Cardiac fibroblast (primary cell): ENCODE data around the gene STARD7.
A peak's percentile ranks its signal among the peaks of the same experiment; 100 is the strongest.

Source experiments
- DNase-seq, 2 donors: peaks; one replicate each; pipeline versions ENCODE4 v3.0.0 to v3.0.0-alpha.2; 2010; ENCODE audit warnings: low read depth in 2 of 2
- H3K4me3 ChIP-seq, 2 donors: replicated peaks in 1 of 2; 1 replicate in 1 of 2; 2 replicates in 1 of 2; pipeline ENCODE4 v1.5.1; 2011; ENCODE audit warnings: low read depth in 2 of 2, low read length in 2 of 2, mild to moderate bottlenecking in 2 of 2, moderate library complexity in 1 of 2
- CTCF ChIP-seq: IDR thresholded peaks from one replicate; pipeline ENCODE4 v1.5.1; 2011; ENCODE audit warnings: low read depth, mild to moderate bottlenecking, low read length, inconsistent platforms

STARD7 gene

DNA sequence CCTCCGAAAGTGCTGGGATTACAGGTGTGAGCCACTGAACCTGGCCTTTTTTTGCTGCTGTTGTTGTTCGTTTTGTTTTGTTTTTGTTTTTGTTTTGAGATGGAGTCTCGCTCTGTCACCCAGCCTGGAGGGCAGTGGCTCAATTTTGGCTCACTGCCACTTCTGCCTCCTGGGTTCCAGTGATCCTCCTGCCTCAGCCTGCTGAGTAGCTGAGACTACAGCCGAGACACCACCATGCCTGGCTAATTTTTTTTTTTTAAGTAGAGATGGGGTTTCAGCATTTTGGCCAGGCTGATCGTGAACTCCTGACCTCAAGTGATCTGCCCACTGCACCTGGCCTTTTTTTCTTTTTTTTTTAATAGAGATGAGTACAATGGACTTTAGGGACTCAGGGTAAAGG, 35.2 kb upstream of the STARD7 start:
- no peak for TF ChIP-seq CTCF
- no peak overlapping the region for H3K4me3 ChIP-seq
- DNase-seq: no peak

DNA sequence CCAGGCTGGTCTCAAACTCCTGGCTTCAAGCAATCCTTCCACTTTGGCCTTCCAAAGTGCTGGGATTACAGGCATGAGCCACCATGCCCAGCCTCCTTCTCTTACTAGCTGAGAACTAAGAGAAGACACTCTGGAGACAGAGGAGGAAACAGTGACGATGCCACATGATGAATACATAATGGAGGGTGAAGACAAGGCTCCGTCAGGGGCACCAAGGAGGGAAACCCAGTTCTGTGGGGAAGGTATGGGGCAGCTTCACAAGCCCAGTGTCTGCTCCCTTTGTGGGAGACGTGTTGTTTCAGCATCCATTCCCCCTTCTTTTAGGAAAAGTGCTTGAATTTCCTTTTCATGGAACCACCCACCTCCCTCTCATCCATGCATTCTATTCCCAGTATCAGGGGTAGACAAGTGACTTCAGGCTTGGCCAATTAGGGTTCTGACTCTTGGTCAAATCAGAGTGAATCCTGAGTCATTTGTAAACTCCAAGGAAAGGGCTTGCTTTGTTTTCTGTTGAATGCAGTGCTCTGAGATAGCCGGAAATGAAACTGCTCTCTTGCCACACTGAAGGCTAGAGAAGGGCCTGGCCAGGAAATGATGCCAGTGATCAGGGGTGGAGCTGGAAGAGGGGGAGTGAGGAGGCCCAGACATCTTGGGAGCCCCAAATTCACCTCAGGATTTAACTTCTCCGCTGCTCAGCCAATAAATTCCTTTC, 33.4 kb upstream of the STARD7 start:
- no peak for TF ChIP-seq CTCF
- peak; percentile 86 to 92 for DNase-seq
- no peak overlapping the region for H3K4me3 ChIP-seq

GRCh38 chr2:96241227-96241626, 32.6 kb upstream of the STARD7 start:
- H3K4me3 ChIP-seq: no peak overlapping the region
- DNase-seq: no peak
- TF ChIP-seq CTCF: no peak

GRCh38 chr2:96240341-96241038, 31.9 kb upstream of the STARD7 start:
- TF ChIP-seq CTCF: no peak
- no peak overlapping the region for H3K4me3 ChIP-seq
- DNase-seq: no peak

DNA sequence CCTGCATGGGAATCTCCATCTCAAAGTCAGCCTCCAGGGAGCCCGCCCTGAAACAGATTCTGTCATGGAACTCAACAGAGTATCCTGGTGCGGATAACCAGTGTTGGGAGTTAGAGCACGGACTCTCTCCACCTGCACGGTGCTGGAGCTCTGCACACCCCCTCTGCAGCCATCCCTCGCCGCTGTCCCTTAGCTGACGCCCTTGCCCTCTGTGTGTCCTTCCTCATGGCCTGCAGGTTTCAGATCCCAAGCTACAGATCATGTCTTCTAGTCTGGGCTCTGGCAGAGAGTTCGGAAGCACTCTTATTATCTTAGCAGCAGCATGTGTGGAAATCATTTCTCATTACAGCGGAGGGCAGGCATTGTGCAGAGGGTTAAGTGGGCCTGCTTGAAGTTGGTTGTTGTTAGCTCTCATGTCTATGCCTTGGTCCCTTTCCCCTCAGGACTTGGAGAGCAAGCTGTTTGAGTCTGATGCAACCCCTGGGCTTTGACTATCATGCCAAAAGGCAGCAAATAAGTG, 31.2 kb upstream of the STARD7 start:
- no peak for TF ChIP-seq CTCF
- H3K4me3 ChIP-seq: no peak overlapping the region

GRCh38 chr2:96239091-96239490, 30.5 kb upstream of the STARD7 start:
- TF ChIP-seq CTCF: no peak
- no peak for DNase-seq
- no peak overlapping the region for H3K4me3 ChIP-seq

More for the DNA sequence above, 31.2 kb upstream of the STARD7 start:
- DNase-seq: no peak
